ENCODE data around the gene ACSF2. TPM values are rescaled to one million over a fixed set of nuclear protein-coding genes. Genes with fewer than 3 reads are reported as not detected.

ACSF2 gene
- total RNA-seq, 2 experiments from 2014 or later = 34.6 to 49.4 TPM

DNA sequence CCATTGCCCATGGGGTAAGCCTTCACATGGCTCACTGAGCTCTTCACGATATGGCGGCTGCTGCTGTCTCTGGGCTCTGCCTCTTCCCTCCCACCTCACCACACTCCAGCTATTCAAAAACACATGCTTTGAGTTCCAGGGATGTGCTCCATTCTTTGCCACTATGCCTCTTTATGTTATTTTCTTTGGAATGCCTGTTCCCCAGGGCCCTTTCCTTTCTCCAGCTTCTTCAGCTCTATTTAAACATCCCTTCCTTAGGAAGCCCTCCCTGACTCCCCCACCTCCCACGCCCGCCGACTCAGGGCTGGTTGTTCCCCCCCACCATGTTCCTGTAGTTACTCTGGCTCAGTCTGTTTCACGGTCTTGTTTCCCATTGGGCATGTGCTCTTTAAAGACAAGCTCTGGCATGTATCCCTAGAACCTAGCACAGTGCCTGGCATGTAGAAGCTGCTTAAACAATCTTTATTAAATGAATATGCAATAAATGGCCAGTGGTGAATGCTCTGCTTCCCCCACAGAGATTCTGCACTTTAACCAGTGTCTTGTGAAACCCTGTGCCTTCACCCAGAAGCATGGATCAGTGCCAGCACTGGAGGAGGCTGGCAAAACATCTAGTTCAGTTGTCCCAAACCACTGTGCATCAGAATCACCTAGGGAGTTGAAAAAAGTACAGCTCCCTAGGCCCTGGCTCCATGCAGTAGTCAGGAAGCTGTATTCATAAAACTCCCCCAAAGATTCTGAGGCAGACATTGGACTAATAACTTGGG, 89.1 kb downstream of the ACSF2 start:
- no peaks in the 10 kb centered on the region for H3K36me3 Mint-ChIP-seq
- ATAC-seq (no peak), DNase-seq (no peak)
- no peak overlapping the region for H3K27ac Mint-ChIP-seq
- no peaks in the 10 kb centered on the region for H3K9me3 Mint-ChIP-seq (ENCODE audit: low read depth)
- CTCF ChIA-PET = interaction anchor here (0.9 to 1.8 kb wide), 7 partner anchors 10 to 118 kb away, joined by 3 to 5 read pairs (median 3); partner anchors contain the start of gene LRRC59
- no peaks in the 10 kb centered on the region for H3K27me3 Mint-ChIP-seq
- no peak overlapping the region for H3K4me3 Mint-ChIP-seq
- peaks cover 19% of the 10 kb centered on the region for H3K4me1 Mint-ChIP-seq

DNA sequence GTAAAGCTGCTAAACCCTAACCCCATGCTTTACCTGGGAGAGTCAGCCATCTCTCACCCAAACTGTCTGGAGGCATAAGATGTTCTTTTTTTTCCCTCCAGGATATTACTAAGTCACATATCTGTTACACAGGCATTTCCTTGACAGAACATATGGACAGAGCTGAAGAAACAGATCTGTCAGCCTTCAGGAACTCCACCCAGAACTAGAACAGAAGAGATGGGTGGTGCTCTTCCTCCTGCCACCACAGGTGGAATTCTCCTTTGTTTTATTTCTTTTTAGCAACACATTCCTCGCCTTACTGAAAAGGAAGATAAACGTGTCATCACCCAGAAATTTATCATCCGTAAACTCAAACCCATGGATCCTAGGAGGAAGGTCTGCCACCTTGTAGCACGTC, 91.0 kb downstream of the ACSF2 start:
- Mint-ChIP-seq H3K27ac (no peak overlapping the region), H3K27me3 (no peaks in the 10 kb centered on the region), H3K4me3 (no peak overlapping the region), H3K36me3 (no peaks in the 10 kb centered on the region), H3K9me3 (ENCODE audit: low read depth) (no peaks in the 10 kb centered on the region), H3K4me1 (peaks cover 6% of the 10 kb centered on the region)
- no peak for ATAC-seq
- CTCF ChIA-PET = interaction anchor here (0.5 to 1.8 kb wide), 2 partner anchors 16 to 183 kb away, joined by 3 to 5 read pairs; no protein-coding TSS in a partner anchor
- no peak for DNase-seq

- H3K4me3 Mint-ChIP-seq = no peak overlapping the region
- DNase-seq (no peak), ATAC-seq (no peak)
- no peak overlapping the region for H3K27ac Mint-ChIP-seq
- peaks cover 2% of the 10 kb centered on the region for H3K4me1 Mint-ChIP-seq
- H3K9me3 Mint-ChIP-seq (ENCODE audit: low read depth) = no peaks in the 10 kb centered on the region
- H3K27me3 Mint-ChIP-seq = no peaks in the 10 kb centered on the region
- CTCF ChIA-PET = interaction anchor here (0.5 kb wide), 1 partner anchor 183 kb away, joined by 3 read pairs; no protein-coding TSS in a partner anchor
- no peaks in the 10 kb centered on the region for H3K36me3 Mint-ChIP-seq
Observed at GRCh38 chr17:50517504-50518383, 91.7 kb downstream of the ACSF2 start.

DNA sequence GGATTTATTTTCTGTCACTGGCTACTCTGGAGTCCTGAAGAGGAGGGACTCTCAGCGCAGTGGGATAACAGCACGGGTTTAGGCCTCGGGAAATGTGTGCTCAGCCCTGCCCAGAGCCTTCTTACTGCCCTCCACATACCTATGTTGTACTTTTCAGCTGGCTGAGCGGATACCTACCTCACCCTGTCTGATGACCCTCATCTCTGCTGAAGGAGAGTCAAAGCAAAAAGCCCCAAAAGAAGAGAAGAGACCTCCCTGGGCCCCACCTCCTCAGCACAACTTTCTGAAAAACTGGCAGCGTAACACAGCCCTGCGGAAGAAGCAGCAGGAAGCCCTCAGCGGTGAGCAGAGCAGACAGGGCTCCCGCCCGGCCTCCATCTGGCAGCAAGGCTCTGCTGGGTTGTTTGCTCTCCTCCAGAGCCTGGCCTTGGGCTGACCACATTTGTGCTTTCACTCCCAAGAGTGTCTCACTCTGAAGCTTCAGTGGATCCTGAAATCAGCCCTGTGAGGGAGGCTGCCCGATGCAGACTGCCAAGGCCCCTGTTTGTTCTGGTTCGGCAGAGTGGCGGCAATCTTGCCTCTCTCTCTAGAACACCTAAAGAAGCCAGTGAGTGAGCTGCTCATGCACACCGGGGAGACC, 92.5 kb downstream of the ACSF2 start:
- H3K4me3 Mint-ChIP-seq = no peak overlapping the region
- H3K36me3 Mint-ChIP-seq = no peaks in the 10 kb centered on the region
- no peaks in the 10 kb centered on the region for H3K27me3 Mint-ChIP-seq
- ATAC-seq (no peak), DNase-seq (no peak)
- H3K27ac Mint-ChIP-seq = no peak overlapping the region
- no peaks in the 10 kb centered on the region for H3K9me3 Mint-ChIP-seq (ENCODE audit: low read depth)
- peaks cover 2% of the 10 kb centered on the region for H3K4me1 Mint-ChIP-seq
- CTCF ChIA-PET = interaction anchor here (0.7 to 1.3 kb wide), 3 partner anchors 15 to 353 kb away, joined by 3 read pairs; partner anchors contain the start of genes EPN3 and SGCA

DNA sequence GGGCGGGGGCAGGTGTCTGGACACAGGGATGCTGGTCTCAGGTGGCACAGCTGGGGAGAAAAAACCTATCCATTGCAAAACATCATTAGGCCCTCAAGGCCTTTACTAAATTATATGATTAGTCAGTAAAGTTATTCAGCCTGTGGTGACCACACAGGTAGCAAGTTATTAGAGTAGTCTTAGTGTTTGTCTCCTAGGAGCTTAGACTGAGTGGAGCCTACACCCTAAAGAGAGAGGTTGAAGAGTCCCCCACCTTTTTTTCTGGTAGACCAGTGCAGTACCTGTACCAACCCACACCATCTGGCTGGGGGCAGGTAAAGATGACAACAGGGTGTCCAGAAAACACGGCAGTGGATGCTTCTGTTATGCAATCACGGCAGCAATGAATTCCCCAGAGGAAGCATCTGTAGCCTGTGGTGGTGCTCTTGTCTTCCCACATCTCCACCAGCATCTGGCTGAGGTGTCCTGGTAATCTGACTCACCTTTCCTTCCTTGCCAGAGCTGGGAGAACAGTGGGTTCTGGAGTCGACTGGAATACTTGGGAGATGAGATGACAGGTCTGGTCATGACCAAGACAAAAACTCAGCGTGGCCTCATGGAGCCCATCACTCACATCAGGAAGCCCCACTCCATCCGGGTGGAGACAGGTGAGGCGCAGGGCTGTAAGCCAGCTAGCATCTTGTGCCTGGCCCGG, 93.3 kb downstream of the ACSF2 start:
- H3K27me3 Mint-ChIP-seq = no peaks in the 10 kb centered on the region
- no peaks in the 10 kb centered on the region for H3K9me3 Mint-ChIP-seq (ENCODE audit: low read depth)
- peaks cover 2% of the 10 kb centered on the region for H3K4me1 Mint-ChIP-seq
- ATAC-seq (no peak), DNase-seq (no peak)
- H3K36me3 Mint-ChIP-seq = no peaks in the 10 kb centered on the region
- H3K27ac Mint-ChIP-seq = no peak overlapping the region
- no peak overlapping the region for H3K4me3 Mint-ChIP-seq
- CTCF ChIA-PET = interaction anchor here (0.7 to 1.3 kb wide), 3 partner anchors 14 to 353 kb away, joined by 3 read pairs; partner anchors contain the start of genes EPN3 and SGCA

- Mint-ChIP-seq H3K4me3 (no peak overlapping the region), H3K27me3 (no peaks in the 10 kb centered on the region), H3K9me3 (ENCODE audit: low read depth) (no peaks in the 10 kb centered on the region), H3K27ac (no peak overlapping the region), H3K36me3 (no peaks in the 10 kb centered on the region), H3K4me1 (peaks cover 2% of the 10 kb centered on the region)
- ATAC-seq (no peak), DNase-seq (no peak)
- CTCF ChIA-PET = interaction anchor here (1.4 to 1.5 kb wide), 2 partner anchors 27 to 37 kb away, joined by 3 to 5 read pairs; partner anchors contain the start of gene SPATA20
Observed at GRCh38 chr17:50520483-50520882, 94.5 kb downstream of the ACSF2 start.

- peaks cover 2% of the 10 kb centered on the region for H3K4me1 Mint-ChIP-seq
- H3K9me3 Mint-ChIP-seq (ENCODE audit: low read depth) = no peaks in the 10 kb centered on the region
- H3K36me3 Mint-ChIP-seq = no peaks in the 10 kb centered on the region
- H3K4me3 Mint-ChIP-seq = no peak overlapping the region
- DNase-seq (no peak), ATAC-seq (no peak)
- CTCF ChIA-PET = interaction anchor here (1.4 kb wide), 1 partner anchor 25 kb away, joined by 3 read pairs; the partner anchor contains the start of gene SPATA20
- H3K27ac Mint-ChIP-seq = no peak overlapping the region
- no peaks in the 10 kb centered on the region for H3K27me3 Mint-ChIP-seq
Observed at GRCh38 chr17:50521514-50521913, 95.5 kb downstream of the ACSF2 start.

DNA sequence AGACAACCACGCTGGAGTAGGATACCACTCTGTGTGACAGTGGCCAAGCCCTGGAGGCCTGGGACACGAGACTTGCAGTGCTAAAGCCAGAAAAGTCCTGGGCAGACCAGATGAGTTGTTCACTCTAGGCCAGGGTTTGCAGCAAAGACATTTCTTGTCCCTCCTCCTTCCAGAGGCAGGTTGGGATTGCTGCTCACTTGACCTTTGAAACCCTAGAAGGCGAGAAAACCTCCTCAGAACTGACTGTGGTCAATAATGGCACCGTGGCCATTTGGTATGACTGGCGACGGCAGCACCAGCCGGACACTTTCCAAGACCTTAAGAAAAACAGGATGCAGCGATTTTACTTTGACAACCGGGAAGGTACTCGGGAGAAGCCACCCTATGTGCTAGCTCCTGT, 96.7 kb downstream of the ACSF2 start:
- ATAC-seq (no peak), DNase-seq (no peak)
- no peaks in the 10 kb centered on the region for H3K9me3 Mint-ChIP-seq (ENCODE audit: low read depth)
- CTCF ChIA-PET = no interaction called here
- H3K4me3 Mint-ChIP-seq = no peak overlapping the region
- H3K27me3 Mint-ChIP-seq = no peaks in the 10 kb centered on the region
- peaks cover 2% of the 10 kb centered on the region for H3K4me1 Mint-ChIP-seq
- H3K27ac Mint-ChIP-seq = no peak overlapping the region
- no peaks in the 10 kb centered on the region for H3K36me3 Mint-ChIP-seq

DNA sequence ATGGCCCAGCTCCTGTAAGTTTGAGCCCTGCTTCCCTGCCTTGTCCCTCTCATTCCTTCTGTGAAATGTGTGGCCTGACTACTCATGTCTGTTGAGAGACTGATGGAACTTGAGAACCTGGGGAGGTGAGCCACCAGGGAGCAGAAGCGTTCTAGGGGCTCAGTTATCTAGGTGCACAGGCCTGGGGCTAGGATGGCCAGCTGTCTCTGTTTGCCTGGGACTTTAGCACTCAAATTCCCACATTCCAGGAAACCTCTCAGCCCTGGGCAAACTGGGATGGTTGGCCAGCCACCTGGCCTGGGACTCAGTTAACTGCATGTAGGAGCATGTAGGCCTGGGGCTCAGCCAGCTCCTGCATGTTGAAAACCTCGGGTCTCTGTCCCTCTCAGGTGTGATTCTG, 97.2 kb downstream of the ACSF2 start:
- Mint-ChIP-seq H3K36me3 (no peaks in the 10 kb centered on the region), H3K4me1 (peaks cover 2% of the 10 kb centered on the region), H3K27me3 (no peaks in the 10 kb centered on the region), H3K27ac (no peak overlapping the region), H3K9me3 (ENCODE audit: low read depth) (no peaks in the 10 kb centered on the region), H3K4me3 (no peak overlapping the region)
- no peak for ATAC-seq
- no peak for DNase-seq
- CTCF ChIA-PET = interaction anchor here (1.4 kb wide), 1 partner anchor 174 kb away, joined by 3 read pairs; no protein-coding TSS in a partner anchor

Other genes starting within 250 kb of the ACSF2 start
- gene COL1A1, start 224.6 kb upstream of the ACSF2 start, total RNA-seq = 1 to 10 TPM in 1 of 2 experiments, under 1 TPM in 1; 0.67 to 1.6 TPM
- under 1 TPM; 0.07 to 0.09 TPM for gene TMEM92, start 151.8 kb upstream of the ACSF2 start, total RNA-seq
- 10 to 100 TPM; 33.1 to 38.2 TPM for gene XYLT2, start 80.1 kb upstream of the ACSF2 start, total RNA-seq
- 10 to 100 TPM; 65.7 to 81.8 TPM for gene MRPL27, start 53.0 kb upstream of the ACSF2 start, total RNA-seq
- gene EME1, start 53.0 kb upstream of the ACSF2 start, total RNA-seq = 10 to 100 TPM; 34.0 to 40.8 TPM
- 10 to 100 TPM; 71.5 to 82.6 TPM for gene LRRC59, start 28.7 kb upstream of the ACSF2 start, total RNA-seq
- not detected for gene CHAD, start 42.7 kb downstream of the ACSF2 start, total RNA-seq
- 10 to 100 TPM; 30.3 to 33.2 TPM for gene RSAD1, start 52.6 kb downstream of the ACSF2 start, total RNA-seq
- gene MYCBPAP, start 82.2 kb downstream of the ACSF2 start, total RNA-seq = 10 to 100 TPM in 1 of 2 experiments, 1 to 10 TPM in 1; 6.7 to 13.9 TPM
- gene EPN3, start 106.5 kb downstream of the ACSF2 start, total RNA-seq = not detected
- 10 to 100 TPM; 29.9 to 35.2 TPM for gene SPATA20, start 121.0 kb downstream of the ACSF2 start, total RNA-seq
- not detected for gene CACNA1G, start 134.5 kb downstream of the ACSF2 start, total RNA-seq
- not detected for gene ABCC3, start 208.7 kb downstream of the ACSF2 start, total RNA-seq

Data from activated CD8-positive, alpha-beta memory T cell treated with anti-CD3 and anti-CD28 coated beads, Interleukin-2, amount 10 ng/mL, durations not matched to agents 7 days and 5 days (primary cell).